ENCODE results near the gene SCCPDH.
"Not testable (repeated sequence)": the region's sequence is repeated elsewhere in the genome, so short reads cannot be mapped to it uniquely, and the experiment has no call there.

Gene SCCPDH, protein sequence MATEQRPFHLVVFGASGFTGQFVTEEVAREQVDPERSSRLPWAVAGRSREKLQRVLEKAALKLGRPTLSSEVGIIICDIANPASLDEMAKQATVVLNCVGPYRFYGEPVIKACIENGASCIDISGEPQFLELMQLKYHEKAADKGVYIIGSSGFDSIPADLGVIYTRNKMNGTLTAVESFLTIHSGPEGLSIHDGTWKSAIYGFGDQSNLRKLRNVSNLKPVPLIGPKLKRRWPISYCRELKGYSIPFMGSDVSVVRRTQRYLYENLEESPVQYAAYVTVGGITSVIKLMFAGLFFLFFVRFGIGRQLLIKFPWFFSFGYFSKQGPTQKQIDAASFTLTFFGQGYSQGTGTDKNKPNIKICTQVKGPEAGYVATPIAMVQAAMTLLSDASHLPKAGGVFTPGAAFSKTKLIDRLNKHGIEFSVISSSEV

DNA sequence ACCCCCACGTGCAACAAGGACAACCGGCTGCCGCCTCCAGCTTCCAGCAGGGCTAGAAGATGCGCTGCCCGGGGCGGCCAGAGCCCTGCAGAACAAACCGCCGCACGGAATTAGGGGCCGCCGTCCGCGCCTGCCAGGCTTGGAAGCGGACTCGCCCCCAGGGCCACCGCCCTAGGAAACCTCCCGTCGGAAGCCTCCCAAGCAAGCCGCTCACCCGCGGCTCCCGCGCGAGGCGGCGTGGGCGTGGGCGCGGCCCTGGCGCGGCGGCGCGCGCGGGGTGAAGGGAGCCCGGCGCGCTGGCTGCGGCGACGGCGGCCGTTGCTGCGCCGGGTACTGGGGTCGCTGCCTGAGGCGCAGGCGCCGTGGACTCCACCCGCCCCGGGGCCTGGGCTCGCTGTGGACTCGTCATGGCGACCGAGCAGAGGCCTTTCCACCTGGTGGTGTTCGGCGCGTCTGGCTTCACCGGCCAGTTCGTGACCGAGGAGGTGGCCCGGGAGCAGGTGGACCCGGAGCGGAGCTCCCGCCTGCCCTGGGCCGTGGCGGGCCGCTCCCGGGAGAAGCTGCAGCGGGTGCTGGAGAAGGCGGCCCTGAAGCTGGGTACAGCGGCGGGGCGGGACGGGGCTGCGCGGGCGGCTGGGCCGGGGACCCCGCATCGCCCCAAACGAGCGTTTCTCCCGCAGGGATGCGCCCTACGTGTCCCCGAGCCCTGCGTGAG lies at the start of gene SCCPDH:
TSS of gene SCCPDH (plus strand) at position 394 of the 715 bp plus-strand sequence. CDS start at position 408, 14 bp downstream.
- peak; percentile 37 to 45 for DNase-seq (ENCODE audit: low read depth in 2 of 2, low spot score in 1 of 2)

DNA sequence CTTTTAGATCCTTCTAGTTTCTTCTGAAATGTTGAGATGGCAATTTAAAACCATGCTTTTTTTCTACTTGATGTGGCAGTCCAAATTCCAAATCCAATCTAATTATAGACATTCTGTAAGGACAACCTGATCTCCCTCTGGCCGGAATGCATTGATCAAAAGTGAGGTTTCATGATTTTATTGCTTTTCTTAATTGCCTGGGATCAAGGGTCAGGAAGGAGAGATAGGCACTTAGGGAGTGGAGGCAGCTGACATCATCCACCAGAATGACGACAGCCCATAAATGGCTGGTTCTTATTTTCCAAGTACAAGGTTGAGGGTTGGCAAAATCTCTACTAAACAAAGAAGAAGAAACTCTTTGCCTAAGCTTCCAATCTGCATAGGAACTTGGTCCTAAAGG lies 46.4 kb upstream of the SCCPDH start:
- DNase-seq (ENCODE audit: low read depth in 2 of 2, low spot score in 1 of 2) = no peak

DNA sequence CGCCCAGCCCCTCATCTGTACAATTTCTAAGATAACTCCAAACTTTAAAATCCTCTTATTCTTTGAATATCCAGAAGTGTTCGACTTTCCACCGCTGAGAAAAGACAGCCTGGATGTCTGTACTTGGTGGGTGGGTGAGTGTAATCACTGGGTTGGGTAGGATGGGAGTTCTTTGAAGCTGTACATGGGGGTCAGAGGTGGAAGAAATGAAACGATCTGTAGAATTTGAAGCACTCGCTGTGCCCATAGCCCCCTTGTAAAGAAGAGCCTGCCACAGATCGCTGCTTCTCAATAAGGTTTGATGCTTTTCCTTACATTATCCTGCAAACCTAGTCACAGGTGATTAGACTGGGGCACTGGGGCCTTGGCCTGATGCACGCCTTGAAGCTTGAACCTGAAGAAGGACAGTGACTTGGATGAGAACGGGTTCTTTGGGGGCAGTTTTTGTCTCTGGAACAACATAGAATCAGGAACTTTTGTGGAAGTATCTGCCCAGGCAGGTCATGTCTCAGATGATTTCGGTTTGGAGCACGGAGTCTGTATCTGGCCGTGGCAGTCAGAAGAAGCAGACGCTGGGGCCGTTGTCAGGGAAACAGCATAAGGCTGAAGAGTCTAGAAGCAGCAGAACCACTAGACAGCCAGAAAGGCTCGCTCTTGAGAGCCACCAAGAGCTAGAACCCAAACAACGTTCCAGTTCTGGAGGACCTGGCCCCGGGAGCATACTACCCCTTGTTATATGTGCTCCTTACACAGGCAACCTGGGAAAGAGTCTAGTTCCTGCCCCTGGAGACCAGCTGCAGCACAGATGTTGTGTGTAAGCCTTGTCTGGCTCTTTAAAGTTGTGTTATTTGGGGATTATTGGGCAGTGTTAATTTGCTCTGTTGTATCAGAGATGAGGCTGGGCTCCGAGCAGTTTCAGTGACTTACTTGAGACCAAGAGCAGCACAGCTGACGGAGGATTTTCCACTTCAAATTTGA lies 45.1 kb upstream of the SCCPDH start:
- no peak for DNase-seq (ENCODE audit: low read depth in 2 of 2, low spot score in 1 of 2)

DNA sequence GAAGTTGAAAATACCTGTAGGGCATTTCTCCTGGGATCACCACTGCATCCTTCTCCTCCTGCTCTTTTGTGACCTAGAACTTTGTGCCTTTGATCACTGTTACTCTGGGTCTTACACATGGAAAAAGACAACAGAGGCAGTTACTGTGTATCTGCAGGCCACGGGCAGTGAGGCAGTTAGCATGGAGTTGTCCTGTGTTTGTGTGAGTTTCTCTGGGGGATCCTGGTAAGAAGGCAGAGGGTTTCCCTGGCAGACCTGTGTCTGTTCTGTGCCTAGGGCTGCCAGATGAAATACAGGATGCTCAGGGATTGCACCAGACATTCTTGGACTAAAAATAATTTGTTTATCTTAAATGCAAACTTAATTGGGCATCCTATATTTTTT lies 44.4 kb upstream of the SCCPDH start:
- DNase-seq (ENCODE audit: low read depth in 2 of 2, low spot score in 1 of 2) = no peak

DNA sequence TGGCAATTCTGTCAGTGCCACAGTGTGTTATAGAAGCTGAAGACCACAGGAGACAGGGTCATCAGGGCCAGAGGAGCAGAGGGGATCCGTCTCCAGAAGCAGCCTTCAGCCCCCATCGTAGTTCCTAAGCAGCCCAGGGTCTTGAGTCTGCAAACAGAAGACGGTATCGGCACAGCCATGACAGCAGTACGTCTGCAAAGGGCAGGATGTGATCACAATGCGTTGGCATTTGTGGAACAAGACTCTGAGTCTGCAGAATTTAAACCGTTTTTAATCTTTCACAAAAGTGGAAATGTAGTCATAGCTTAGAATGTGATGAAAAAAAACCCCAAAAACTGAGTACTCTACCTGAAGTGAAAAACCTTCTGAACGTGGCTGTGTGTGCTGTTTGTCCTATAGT lies 44.0 kb upstream of the SCCPDH start:
- DNase-seq (ENCODE audit: low read depth in 2 of 2, low spot score in 1 of 2) = no peak

DNA sequence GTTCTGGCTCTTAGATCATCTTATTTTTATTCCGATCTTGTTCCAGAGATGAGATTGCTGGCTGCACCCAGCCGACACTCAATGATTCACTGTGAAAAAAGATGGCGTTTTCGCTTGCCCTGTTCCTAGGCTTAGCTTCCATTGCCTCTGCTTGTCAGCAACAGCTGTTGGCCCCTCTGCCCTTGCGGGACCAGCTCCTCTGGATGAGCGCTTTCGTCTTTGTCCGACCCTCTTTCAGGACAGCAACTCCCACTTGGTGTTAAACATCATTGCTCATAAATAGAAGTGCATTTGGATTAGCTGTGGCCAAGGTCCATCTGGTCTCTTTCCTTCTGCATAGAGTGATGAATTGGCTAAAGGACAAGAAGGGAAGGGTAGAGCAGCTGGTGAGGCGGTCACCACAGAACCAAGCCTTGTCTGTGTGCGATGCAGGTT lies 43.5 kb upstream of the SCCPDH start:
- DNase-seq (ENCODE audit: low read depth in 2 of 2, low spot score in 1 of 2) = no peak

DNA sequence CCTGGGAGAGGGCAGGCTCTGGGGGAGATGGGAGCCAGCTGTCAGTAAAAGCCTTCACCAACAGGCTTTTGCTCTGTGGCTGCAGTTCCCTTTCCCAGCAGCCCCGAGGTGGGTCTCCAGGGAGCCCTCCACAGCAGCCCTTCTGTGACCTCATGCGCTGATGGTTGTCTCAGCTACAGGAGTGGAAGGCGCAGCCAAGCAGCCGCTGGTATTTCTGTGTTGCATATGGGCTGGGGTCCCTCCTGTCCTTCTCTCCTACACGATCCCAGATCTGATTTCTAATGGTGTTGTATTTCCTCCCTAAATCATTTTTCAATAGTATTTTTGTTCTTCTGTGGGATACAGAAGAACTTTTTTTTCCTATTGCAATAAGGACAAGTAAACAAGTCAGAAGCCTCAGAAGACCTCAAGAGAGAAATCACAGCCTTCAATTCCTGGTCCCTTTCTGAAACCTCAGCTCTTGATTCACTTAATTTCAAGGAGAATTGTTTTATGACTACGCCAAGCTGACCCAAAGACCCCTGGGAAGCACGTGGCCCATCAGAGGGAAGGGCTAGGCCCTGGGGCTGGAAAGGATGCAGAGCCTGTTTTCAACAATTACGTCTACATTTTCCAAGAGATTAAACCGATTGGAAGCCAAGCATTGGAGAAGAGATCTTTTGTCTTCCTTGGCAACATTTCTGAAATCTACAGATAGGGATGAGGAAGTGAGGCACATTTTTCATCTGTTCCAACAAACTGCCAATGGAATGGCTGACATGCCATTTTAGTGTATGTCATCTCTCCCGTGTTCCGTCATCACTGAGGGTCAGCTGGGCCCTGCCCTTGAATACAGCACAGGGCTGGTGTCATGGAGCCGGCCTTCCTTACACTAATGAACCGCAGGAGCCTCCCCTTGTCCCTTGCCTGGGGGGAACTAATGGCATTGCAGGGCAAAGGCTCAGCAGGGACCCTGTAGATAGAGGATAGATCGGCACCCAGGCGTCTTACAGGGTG lies 42.0 kb upstream of the SCCPDH start:
- no peak for DNase-seq (ENCODE audit: low read depth in 2 of 2, low spot score in 1 of 2)

DNA sequence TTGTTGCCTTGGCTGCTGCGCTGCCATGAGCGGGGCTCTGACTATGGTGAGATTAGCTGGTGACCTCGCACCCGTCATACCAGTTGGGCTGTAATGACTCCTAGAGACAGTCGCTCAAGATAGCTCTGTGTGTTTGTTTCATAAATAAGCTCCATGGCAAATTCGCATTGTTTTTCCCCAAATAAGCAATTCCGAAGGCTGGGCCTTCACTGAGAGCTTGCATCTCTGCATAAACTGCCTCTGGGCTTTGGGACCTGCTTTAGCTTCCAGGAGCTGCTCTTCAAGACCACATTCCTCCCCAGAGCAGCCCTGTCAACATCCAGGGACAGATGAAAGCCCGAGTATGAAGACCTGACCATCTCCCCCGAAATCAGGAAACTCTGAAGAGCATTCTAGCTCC lies 40.7 kb upstream of the SCCPDH start:
- DNase-seq (ENCODE audit: low read depth in 2 of 2, low spot score in 1 of 2) = no peak

DNA sequence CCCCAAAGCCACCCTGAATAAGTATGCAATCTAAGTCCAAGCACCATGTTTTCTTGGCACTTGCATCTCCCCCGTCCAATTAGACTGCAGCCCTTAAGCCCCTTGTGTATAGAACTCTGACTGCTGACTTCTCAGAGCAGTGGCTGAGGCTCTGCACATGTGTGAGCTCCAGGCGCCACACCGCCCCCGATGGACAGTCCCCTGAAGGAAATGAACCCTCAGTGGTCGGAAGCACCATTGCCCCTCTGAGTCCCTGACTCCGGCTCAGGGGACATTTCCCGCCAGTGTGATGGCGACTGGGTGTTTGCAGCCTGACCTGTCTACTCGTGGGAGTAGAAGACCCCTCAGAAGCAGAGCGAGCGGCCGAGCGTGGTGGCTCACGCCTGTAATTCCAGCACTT lies 37.2 kb upstream of the SCCPDH start:
- no peak for DNase-seq (ENCODE audit: low read depth in 2 of 2, low spot score in 1 of 2)

DNA sequence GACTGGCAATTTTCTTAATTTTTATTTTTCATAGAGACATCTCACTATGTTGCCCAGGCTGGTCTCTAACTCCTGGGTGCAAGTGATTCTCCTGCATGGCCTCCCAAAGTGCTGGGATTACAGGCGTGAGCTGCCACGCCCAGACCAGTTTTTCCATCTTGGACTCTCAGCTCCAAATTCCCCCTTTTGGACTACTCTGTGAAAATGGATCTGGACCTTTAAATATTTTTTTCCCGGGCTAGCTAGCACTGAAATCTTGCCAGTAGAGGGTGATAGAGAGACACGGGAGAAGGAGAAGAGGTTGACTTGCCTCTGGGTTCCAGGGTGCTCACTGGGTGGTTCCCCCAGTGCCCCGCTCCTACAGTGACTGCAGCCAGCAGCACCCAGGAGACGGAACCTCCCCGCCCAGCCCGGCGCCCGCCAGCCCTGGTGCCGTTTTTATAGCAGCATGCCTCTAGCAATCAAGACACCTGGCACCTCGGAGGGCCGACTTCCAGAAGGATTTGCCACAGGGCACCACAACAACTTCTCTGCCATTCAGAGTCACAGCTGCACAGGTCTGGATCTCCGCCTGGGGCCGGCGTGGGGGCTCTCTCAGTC lies 34.7 kb upstream of the SCCPDH start:
- no peak for DNase-seq (ENCODE audit: low read depth in 2 of 2, low spot score in 1 of 2)

DNA sequence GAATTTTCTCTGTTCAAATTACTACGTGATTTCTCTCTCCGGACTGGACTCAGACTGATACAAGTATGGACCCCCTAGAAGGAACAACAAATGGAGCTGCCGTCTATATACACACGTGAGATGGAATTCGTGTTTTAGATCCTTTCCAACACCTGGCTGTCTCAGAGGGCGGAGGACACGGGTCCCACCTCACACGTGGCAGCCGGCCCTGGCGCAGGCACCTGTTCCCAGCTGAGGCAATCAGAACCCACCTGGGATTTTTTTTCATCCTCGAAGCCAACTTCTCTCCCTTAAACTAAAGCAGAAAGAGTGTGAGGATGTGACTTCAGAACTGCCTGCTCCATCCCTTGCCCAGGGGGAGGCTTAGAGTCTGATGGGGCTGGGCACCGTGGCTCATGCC lies 34.1 kb upstream of the SCCPDH start:
- no peak for DNase-seq (ENCODE audit: low read depth in 2 of 2, low spot score in 1 of 2)

DNA sequence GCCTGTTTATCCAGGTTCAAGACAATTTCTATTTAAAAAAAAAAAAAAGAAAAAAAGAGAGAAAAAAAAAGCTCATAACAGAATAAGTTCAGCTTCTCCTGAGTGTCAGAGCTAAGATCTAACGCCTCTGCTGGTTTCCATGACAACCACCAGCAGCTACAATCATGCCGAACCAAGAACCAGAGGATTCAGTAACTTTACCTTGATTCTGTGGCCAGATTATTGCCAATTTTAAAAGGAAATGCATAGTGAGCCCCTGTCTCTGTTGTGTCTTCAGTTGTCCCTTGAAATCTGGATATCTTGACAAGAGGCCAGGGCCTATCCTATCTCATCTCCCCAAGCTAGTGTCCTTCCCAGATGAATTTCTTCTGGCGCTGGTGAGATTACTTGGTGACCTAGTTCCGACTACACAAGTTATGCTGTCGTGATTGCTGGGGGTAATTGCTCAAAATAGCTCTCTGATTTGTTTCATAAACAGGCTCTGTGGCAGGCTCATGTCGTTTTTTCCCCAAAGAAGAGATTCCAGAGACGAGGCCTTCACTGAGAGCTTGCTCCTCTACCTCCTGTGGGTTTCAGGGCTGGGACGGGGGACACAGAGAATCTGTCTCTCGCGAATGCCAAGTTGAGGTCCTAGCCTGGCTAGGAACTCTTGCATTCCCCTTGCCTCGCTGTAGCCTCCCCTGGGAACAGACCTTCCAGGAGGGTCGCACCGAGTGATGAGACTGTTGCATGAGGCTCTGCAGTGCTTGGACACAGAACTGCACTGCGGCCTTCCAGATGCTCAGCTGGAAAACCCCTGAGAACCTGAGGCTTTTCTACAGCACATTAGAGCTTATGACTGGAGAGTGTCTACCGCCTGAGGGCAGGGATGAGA lies 32.4 kb upstream of the SCCPDH start:
- no peak for DNase-seq (ENCODE audit: low read depth in 2 of 2, low spot score in 1 of 2)

DNA sequence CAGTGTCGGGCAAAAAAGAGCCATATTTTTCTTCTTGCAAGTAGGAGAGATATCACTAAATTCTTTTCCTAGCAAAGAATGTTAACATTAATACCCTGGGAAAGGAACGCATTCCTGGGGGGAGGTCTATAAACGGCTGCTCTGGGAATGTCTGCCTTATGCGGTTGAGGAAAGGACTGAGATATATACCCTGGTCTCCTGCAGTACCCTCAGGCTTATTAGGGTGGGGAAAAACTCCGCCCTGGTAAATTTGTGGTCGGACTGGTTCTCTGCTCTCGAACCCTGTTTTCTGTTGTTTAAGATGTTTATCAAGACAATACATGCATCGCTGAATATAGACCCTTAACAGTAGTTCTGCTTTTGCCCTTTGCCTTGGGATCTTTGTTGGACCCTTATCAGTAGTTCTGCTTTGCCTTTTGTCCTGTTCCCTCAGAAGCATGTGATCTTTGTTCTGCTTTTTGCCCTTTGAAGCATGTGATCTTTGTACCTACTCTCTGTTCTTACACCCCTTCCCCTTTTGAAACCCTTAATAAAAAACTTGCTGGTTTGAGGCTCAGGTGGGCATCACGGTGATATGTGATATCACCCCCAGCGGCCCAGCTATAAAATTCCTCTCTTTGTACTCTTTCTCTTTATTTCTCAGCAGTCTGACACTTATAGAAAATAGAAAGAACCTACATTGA lies 29.9 kb upstream of the SCCPDH start:
- not testable (repeated sequence) for DNase-seq (ENCODE audit: low read depth in 2 of 2, low spot score in 1 of 2)

DNA sequence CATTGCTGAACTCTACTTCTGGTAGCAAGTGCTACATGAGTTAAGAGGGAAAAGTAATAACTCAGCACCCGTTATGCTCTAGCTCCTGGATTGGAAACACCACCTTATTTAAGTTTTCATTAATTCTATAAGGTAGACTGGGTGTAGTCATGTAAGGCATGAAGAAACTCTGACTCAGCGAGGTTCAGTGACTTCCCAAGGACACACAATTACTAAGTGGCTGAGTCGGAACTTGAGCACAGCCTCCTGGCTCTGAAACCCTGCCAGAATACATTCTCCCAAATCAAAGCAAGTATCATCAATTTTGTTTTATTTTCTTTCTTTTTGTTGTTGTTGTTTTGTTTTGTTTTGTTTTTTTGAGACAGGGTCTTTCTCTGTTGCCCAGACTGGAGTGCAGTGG lies 29.1 kb upstream of the SCCPDH start:
- DNase-seq (ENCODE audit: low read depth in 2 of 2, low spot score in 1 of 2) = no peak

DNA sequence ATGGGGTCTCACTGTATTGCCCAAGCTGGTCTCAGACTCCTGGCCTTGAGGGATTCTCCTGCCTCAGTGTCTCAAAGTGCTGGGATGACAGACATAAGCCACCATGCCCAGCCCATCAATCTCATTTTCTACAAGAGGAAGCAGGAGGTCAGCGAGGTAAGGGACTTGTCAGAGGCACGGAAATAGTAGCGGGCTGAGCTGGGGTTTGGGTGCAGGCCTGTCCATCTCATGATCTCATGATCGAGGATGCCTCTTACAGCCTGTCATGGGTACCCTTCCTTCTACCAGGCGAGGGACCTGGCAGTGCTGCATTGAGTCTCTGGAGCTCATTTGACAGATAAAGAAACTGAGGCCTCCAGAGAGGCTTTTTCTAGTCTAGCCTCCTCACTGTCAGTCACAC lies 28.5 kb upstream of the SCCPDH start:
- no peak for DNase-seq (ENCODE audit: low read depth in 2 of 2, low spot score in 1 of 2)

DNA sequence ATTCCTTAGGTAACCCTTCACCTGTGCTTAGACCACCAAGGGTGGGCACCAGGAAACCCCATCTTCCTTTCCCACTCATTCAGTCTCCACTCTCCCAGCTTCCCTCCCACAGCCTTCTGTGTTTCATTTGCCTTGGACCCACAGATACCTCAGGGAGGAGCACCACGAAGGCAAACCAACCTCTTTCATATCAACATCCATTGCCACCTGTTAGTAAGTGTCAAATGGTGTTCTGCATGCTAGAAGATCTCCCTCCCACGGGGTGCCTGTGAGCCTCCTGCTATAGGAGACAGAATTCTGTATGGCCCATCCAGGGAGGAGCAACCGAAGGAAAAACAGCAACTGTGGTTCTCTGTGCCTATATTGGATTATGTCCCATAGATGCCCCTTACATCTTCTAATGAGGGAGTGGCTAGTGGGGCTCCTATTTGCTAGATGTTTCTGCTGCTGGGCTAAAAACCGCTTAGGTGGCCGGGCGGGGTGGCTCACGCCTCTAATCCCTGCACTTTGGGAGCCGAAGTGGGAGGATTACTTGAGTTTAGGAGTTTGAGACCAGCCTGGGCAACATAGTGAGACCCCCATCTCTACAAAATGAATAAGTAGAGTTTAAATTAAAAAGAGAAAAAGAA lies 25.6 kb upstream of the SCCPDH start:
- DNase-seq (ENCODE audit: low read depth in 2 of 2, low spot score in 1 of 2) = no peak

DNA sequence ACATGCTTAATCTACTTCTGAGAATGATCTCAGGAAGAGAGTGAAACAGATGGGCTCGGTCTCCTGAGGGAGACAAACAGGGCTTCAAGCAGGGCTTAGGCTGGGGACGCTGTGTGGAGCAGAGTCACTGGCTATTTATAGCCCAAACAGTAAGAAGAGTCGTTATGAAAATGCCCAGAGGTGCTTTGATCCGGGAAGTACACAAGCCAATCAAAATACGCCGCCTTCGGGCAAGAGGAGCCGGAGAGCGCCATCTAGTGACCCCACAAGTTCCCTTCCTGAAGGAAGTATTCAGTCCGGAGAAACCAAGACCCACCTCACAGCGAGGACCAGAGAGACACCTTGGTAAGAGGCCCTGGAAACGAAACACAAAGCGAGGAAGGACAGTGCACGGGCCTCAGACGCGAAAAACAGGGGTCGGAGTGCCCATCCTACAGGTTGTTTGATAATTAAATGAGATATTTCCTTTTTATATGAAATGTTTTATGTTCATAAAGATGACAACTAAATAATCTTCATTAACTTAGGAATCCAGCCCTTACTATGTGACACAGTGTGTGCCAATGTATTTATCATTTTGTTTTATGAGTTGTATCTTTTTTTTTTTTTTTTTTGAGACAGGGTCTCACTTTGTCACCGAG lies 25.0 kb upstream of the SCCPDH start:
- peak; percentile 51 to 60 for DNase-seq (ENCODE audit: low read depth in 2 of 2, low spot score in 1 of 2)
